IPS DF 4.7 (cell line): Measurements from ENCODE around the gene GFPT2.

Source experiments
- DNase-seq: peaks from one replicate; pipeline ENCODE4 v3.0.0-alpha.2; 2013; ENCODE audit warnings: low spot score; ENCODE audit errors: extremely low read depth

Gene GFPT2

DNA sequence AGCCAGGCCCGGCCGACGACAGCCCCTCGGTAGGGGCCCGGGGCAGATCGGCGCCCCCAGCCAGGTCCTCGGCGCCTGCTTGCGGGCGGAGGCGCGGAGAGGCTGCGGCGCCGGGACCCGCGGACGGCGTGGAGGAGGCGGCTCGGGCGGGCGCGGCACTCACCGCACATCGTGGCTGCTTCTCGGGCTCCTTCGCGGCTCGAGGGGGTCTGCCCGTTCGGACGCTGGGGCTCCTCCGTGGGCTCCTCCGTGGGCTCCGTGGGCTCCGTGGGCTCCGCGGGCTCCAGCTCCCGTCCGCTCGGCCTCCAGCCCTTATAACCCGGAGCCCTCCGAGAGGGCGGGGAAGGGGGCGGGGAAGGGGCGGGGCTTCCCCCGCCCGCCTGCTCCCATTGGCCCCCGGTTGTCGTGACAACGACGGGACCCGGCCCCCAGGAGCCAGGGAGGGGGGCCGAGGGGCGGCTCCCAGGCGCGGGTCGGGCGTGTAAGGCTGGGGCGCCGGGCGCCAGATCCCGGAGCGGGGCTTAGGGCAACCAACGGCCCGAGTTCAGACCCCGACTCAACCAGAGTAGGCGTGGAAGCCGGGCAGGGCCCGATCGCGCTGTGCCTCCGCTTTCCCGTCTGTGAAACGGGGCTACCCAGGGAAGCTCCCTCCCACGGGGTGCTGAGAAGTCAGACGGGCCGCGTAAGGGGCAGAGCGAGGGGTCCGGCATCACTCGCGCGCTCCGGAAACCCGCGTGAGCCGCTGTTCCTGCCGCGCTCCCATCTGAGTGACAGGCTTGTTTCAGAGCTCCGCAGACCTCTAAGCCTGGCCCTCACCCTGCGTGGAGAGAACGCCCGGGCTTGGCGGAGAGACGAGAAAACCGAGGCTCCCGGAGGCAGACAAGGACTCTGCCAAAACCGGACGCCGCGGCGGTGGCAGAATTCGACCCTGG lies at the start of gene GFPT2:
Gene GFPT2 (minus strand): TSS at position 289 of the 932 bp plus-strand sequence. CDS start 119 bp downstream, at position 170.
- DNase-seq: no peak

DNA sequence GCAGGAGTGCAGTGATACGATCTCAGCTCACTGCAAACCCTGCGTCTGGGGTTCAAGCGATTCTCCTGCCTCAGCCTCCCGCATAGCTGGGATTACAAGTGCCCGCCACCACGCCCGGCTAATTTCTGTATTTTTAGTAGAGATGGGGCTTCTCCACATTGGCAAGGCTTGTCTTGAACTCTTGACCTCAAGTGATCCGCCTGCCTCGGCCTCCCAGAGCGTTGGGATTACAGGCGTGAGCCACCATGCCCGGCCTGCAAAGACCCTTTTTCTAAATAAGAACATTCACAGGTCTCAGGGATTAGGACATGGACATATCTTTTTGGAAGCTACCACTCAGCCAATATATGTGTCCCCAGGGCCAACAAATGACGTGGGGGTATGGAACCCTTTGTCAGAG lies 49.6 kb upstream of the GFPT2 start:
- no peak for DNase-seq

DNA sequence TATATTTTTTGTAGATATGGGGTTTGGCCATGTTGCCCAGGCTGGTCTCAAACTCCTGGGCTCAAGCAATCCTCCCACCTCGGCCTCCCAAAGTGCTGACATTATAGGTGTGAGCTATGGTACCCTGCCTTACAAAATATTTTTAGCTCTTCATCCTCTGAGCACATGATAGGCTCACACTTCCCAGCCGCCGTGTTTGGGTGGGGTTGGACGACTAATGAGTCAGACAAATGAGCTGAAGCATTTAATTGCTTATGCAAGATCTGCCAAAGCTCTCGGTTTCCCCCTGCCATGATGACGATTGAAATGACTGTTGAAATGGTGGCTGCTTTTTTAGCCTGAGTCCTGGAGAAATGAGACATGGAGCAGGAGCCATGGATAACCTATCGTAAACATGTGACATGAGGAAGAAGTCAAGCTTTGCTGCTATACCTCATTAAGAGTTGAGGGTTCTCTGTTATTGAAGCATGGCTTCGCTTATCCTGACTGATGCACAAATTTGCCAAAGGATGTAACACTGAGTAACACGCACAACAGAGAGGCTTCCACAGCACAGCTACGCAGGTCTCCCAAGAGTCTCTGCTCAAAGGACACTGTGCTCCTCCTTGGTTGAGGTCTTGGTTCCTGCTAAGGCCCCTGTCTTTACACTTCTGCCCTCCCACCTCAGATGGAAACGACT lies 48.2 kb upstream of the GFPT2 start:
- DNase-seq: no peak

DNA sequence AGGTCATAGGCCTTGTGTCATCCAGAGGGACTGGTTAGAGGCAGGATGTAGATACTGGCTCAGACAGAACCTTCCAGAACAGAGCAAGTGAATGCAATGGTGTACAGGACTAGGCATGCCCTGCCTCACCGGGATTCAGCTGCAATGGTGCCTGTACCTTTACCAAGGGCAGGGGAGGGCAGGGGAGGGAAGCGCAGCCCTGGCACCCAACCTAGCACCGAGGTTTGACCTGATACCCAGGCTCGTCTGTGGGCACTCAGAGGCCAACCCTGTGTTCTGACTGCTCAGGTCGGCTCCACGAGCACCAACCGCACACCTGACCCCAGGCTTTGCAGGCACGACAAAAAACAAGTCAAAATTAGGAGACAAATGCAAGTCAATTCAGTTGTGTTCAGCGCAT lies 47.3 kb upstream of the GFPT2 start:
- DNase-seq: no peak

DNA sequence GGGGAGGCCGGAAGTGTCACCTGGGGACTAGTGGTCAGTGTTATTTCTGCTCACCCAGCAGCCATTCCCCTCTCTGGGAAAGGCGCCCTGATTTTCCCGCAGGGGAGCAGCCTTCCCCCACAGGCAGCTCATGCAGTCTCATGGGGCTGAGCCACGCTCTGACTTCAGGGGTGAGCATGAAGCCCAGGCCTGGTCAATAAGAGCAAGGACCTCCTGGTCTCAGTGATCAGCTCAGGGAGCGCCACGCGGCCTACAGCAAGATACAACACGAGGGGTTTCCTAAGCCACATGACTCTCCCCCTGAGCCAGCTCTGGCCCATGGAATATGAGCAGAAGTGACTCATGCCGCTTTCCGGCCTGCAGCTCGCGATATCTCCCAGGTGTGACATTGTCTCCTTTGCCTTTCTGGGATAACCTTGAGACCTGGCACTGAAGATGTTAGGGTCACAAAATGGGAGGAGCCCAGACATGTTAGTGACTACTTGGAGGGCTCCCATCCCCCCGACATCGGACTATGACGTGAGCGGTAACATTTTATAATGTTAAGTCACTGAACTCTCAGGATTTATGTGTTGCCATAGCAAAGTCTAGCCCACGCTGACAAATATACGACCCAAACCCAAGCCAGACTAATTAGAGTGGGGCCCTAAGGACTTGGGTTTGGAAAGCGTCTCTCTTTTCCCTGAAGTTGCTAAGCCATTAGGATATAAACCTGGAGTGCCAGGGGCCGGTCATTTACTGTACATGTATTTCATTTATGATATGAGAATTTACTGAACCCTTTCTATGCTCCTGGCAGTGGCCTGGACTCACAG lies 46.5 kb upstream of the GFPT2 start:
- no peak for DNase-seq

DNA sequence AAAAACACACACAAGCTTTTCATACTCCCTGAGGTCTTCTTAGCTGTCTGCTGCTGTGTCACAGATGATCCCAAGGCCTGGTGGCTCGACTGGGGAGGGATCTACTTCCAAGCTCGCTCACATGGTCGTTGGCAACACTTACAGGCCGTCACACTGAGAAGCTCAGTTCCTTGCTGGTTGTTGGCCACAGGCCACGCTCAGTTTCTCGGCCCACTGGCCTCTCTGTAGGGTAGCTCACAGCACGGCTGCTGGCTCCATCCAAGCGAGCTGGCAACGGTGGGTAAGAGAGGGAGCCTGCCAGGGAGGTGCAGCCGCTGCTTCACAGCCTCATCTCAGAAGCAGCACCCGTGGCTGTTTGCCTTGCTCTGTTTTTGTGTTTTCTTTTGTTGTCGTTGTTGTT lies 43.8 kb upstream of the GFPT2 start:
- no peak for DNase-seq

DNA sequence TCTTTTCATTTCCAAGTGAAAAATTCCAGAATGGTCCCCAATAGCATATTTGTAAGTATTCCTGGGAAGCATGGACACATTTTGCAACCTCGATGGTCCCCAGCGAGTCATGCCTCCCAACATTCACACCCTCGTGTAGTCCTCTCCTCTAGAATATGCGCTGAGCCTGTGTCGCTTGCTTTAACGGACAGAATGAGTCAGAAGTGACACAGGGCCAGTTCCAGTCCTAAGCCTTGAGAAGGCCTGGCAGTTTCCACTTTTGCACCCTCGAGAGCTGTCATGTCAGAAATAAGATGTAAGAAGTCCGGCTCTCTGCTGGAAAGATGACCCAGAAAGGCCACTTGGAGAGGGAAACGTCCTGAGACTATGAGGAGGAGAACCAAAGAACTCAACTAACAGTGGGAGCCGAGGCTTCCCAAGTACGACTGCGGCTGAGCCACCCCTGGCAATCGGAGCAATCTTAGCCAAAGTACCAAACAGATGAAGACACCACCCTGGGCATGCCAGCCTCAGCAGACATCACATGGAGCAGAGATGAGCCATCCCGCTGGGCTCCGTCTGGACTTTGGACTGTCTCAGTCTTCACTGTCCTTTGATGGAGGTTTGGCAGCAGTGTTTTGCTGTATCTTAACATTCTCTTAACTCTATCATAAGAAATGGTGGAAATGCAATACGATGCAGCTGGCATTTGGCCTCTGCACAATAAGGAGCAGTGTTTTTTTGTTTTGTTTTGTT lies 42.6 kb upstream of the GFPT2 start:
- DNase-seq: no peak

DNA sequence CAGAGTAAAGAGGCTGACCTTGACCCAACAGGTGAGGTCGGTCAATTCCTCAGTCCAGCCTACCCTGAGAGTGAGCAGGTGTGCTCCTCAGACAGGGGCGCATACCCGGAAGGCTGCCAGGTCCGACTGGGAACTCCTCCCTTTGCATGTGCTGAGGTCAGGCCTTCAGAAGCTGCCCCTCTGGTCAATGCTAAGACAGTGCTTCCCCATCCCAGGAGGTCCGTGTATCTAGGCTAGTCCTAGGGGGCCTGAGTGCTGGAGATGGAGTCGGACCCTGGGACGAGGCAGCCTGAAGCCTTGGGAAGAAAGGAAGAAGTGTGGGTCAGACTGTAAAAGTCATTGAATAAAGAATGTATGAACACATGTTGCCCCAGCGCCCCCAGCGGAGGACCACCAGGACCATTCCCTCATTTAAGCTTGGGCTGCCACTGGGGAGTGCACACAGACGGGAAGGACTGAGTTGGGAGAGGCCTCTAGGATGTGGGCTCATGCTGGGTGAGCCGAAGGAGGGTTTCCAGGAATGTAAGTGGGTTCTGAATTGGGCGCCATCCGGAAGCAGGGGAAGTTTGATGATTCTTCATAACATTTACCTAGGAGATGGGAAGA lies 41.0 kb upstream of the GFPT2 start:
- no peak for DNase-seq

DNA sequence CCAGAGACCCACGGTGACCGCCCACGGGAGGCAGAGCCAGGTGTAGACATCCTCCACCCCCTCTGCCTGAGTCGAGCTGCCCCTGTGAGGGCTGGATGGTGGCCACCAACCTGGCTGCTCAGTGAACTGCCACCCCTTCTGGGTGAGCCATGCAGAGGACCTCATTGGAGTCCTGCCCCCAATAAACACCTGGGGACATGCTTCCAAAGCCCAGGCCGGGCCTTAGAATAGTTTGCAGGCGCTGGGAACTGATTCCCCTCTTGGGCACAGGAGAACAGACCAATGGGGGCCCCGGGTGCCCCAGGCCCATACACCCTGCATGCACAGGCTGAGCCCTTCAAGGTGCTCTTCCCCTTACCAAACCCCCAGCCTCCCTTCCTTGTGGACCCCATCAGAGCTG lies 38.1 kb upstream of the GFPT2 start:
- no peak for DNase-seq

DNA sequence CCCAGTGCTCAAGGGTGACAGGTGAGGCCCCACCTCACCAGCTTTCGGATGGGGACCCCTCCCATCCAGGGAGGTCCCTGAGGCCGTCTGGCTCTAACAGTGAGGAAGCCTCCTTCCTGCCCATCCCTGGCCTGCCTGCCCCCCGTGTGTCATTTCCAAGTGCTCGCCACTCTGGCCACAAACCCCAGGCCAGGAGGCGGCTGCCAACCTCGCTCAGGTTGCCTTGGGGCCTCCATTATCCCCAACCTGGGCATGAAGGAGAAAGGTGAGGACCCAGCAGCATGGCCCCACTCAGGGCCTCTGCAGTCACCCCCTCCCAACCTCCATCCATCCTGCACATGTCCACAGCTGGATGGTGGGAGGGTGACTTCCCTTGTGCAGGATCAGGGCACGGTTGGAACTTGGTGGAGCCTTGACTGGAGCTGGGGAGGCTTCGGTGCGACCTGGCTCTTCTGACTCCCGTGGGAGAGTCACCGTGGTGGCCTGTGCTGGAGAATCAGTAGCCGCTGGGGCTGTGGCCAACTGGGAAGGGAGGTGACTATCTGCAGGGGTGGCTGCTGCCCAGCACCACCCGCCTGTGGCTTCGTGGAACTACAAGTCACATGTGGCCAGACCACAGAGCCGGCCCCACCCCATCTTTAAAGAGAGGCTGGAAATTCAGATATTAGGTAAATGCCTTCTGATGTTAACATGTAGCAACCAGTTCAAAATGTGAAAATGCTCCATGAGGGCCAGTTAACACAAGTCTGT lies 37.5 kb upstream of the GFPT2 start:
- no peak for DNase-seq

DNA sequence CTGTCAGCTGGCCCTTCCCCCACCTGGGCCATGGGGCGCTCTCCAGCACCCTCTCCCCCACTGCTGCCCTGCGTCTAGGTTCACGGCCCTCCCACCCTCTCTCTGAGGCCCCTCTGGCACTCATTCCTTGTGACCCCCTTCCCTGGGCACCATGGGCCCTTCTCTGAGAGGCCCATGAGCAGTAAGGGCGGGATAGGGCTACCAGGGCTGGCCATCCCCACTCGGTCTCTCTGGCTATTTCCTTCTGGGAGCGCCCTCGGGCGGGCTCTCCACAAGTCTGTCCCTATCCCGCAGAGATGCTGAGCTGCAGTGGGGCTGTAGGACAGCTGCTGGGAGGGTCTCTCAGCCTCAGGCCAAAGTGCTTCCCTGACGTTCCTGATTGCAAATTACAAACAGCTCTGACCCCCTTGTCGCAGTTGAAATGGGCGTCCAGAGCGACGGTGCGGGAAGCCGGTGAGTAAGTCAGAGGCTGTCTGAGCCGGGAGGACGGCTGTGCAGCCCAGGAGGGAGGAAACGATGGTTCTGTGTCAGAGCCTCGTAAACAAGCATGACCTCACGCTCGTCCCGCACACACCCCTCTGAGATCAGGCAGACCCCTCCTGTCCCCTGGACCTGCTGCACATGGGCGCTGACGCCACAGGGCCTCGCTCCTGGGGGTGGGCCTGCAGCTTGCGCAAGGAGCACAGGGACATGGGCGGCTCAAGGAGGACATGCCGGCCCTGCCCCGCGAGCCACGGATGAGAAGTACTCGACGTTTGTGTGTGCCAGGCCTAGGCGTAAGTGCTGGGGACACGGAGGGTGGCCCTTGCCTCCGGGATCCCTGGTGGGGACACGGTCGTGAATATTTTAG lies 36.3 kb upstream of the GFPT2 start:
- DNase-seq: no peak

DNA sequence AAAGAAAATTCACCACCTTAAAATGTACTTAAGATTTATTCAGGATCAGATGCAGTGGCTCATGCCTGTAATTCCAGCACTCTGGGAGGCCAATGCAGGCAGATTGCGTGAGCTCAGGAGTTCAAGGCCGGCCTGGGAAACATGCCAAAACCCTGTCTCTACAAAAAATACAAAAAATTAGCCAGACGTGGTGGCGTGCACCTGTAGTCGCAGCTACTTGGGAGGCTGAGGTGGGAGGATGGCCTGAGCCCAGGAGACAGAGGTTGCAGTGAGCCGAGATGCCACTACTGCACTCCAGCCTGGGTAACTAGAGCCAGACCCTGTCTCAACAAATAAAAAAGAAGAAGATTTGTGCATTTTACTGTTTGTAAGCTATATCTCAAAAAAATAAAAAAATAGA lies 34.7 kb upstream of the GFPT2 start:
- no peak for DNase-seq

DNA sequence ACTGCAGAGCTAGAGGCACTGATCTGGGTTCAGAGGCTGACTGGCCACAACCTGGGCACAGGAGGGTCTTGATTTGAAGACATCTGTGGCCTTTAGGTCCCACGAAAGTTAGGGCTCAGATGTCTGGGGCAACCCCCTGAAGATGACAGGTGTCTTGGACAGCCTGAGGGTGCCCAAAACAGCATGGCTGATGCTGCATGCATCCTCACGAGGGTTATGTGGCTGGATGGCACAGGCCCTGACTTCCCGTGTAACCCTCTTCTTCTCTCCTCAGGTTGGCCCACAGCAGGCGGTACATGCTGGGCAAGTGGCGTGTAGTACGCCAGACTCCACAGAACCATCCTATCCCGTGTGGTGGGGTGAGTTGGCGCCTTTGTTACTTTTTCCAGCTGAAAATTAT lies 29.8 kb upstream of the GFPT2 start:
- no peak for DNase-seq

DNA sequence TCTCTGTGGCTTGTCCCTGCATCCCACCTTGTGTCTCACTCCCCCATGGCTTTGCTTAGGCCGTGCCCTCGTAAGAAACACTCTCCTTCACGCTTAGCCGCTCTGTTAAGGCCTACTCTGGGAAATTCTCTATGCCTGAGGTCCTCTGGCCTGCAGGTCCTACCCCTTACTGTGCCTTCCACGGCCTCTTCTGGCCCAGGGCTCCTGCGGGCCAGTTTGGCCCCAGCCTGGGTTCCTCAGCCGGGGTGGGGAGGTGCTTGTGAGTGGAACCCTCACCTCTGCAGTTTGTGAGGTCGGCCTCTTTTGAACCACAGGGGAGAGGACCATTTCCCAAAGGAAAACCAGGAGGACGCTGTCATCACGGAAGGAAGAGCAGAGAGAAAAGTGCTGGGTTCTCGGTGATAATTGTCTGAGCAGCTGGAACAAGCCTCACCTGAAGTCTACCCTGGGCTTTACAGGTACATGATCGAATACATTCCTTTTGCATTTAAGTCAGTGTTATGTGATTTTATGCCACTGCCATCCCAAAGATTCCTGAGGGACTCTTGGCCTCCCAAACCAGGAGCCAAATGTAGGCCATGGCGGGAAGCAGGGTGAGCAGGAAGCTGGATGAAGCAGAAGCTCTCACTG lies 28.8 kb upstream of the GFPT2 start:
- DNase-seq: no peak

DNA sequence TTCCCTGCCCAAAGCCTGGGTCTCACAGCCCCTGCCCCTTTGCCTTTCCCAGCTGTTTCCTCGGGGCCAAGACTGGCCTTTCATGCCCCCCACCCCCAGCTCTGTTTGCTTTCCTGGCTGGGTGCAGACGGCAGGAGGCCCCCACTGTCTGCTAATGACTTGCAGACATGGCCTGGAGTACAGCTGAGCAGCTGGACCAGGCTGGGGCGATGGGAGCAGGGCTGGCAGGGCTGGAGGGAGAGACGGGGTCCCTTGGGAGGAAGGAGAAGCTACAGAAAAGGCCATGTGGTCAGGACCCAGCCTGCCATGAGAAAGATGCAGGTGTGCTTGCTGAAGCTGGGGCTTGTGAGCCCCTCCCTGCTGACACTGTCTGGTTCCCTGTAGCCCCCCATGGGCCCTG lies 28.3 kb upstream of the GFPT2 start:
- no peak for DNase-seq

DNA sequence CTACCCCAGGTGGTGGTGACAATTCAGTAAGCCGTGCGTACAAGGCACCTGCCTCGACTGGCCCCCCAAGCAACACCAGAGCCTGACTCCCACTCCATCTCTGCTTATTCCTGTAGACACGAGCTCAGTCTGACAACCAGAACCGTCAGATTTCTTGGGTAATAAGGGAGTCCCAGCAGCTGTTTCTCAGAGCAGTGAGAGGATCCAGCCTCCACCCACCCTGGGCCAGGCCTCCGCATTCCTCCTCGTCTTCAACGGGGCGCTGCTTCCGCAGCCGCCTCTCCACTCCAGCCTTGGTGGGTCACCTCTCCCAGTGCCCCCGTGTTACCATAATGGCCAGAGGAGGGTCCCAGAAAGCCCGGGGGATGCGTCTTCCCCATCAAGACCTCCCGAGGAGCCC lies 27.7 kb upstream of the GFPT2 start:
- DNase-seq: no peak

DNA sequence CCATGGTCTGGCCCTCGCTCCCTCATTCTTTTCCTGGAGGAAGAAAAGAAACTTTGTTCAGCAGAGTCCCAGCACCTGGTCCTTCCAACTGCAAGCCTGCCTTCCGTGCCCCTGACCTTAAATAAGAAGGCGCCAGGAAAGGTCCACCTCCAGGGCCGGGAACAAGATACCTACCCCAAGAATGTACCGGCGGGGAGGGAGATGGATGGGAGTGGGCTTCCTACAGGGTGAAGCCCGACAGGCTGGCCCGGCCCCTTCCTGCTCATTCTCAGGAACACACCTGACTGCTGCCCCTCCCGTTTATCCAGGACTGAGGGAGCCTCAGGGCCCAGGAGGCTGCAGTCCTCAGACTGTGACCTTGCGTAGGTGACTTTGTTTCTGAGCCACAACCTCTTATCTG lies 27.3 kb upstream of the GFPT2 start:
- no peak for DNase-seq

DNA sequence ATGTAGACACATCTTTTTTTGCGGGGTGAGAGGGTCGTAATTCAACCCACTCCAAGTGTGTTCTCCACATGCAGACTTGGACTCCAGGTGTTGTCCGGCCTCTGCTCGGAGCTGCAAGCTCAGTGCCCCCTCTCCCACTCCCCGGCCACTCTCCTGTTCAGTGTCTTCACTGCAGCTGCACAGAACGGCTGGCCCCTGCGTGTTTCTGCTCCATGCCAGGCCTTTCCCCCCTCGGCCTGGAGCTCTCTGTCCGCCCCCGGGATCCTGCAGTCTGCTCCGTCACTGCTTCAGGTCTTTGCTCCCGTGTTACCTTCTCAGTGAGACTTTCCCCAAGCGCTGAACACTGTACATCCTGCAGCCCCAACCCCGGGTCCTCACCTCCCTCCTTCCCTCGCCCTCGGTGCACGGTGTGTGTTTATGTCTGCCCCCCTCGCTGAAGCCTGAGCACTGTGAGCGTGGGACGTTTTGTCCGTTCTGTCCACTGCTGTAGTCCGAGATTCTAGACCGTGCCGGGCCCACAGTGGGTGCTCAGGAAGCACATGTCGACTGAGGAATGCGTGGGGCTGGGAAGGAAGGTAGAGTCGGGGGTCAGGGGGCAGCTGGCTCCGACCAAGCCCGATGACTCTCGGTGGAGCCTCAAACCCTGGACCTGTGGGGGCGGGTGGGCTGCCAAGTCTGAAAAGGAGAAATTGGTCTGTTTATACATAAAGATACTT lies 26.4 kb upstream of the GFPT2 start:
- no peak for DNase-seq
